ENCODE data around the gene TMEM80. TPM values are rescaled to one million over a fixed set of nuclear protein-coding genes. Genes with fewer than 3 reads are reported as not detected.

The TMEM80 gene
- total and polyA plus RNA-seq, 2 of the 4 experiments (the other 2 are of a cell fraction), result 5.6 to 21.7 TPM

GRCh38 chr11:694563-695287 is 891 bp upstream of the TMEM80 start, which contains the start of gene DEAF1 (continued):
- TF ChIP-seq, protein P1, sequence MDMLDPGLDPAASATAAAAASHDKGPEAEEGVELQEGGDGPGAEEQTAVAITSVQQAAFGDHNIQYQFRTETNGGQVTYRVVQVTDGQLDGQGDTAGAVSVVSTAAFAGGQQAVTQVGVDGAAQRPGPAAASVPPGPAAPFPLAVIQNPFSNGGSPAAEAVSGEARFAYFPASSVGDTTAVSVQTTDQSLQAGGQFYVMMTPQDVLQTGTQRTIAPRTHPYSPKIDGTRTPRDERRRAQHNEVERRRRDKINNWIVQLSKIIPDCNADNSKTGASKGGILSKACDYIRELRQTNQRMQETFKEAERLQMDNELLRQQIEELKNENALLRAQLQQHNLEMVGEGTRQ (IDR thresholded peaks at IDR 0.05; ENCODE audit: low read depth, low read length), result peak; percentile 38; the same call in 1 of the 2 replicates

- H2BK15ac ChIP-seq (ENCODE audit: low read depth, low read length), result no peak overlapping the region; the same call in 2 of the 3 replicates
- H3K14ac ChIP-seq (replicated peaks; ENCODE audit: low read depth, low read length), result peak overlapping the region; percentile 99
- peak overlapping the region; percentile 66 for H3K4me2 ChIP-seq (ENCODE audit: low read depth, low read length)
- WGBS, 2 experiments (ENCODE audit: extremely low coverage in 2 of 2, insufficient read length in 1 of 2), result 0% methylated on average over 13 of the region's 25 CpGs; no CpG with 5 or more reads in 1 of the 2 experiments
- in situ Hi-C loops (cut with MboI; ENCODE audit: low sequenced_read_pairs), result no loop called here
- dilution Hi-C loops (cut with HindIII; ENCODE audit: low sequenced_read_pairs, unreplicated experiment), result no loop called here
- ChIA-PET CTCF (no interaction called here), POLR2A (ENCODE audit: unreplicated experiment) (no interaction called here)
- DNase-seq (no peak), ATAC-seq (ENCODE audit: low read depth) (no peak)
- peaks cover 27 to 68% of the 10 kb centered on the region in 2 experiments for H3K79me1 ChIP-seq (ENCODE audit: low read depth in 1 of 2, low read length in 2 of 2)
- peak overlapping the region; percentile 99 for H3K4ac ChIP-seq (ENCODE audit: low read depth, low read length)
- peaks cover 36% of the 10 kb centered on the region for H3K4me1 ChIP-seq (ENCODE audit: control insufficient read depth, insufficient read depth, low read length)
- H3K9me1 ChIP-seq (ENCODE audit: insufficient read depth, low read length), result peaks cover 29% of the 10 kb centered on the region
- H2BK5ac ChIP-seq (ENCODE audit: low read depth, low read length, poor library complexity, severe bottlenecking), result peak overlapping the region; percentile 100
- no peaks in the 10 kb centered on the region for H3K9me3 ChIP-seq (ENCODE audit: control insufficient read depth, insufficient read depth, low read length)
- H4K5ac ChIP-seq (ENCODE audit: low read depth, low read length), result peak overlapping the region; percentile 92
- peak overlapping the region; percentile 72 to 97 for H4K8ac ChIP-seq (ENCODE audit: low read depth in 2 of 2, low read length in 2 of 2)
- H3K27ac ChIP-seq (ENCODE audit: insufficient read depth, low read length), result peak overlapping the region; percentile 99
- H4K91ac ChIP-seq (ENCODE audit: insufficient read depth, low read depth, low read length), result peak overlapping the region; percentile 91
- peak overlapping the region; percentile 90 for H3K4me3 ChIP-seq (ENCODE audit: insufficient read depth, low read depth, low read length)
- no peak overlapping the region for H2AK5ac ChIP-seq (ENCODE audit: low read depth, low read length)
- peak overlapping the region; percentile 97 for H2BK120ac ChIP-seq (ENCODE audit: low read depth, low read length)
- peak overlapping the region; percentile 98 for H3K9ac ChIP-seq (ENCODE audit: low read depth, low read length)
- peak overlapping the region; percentile 99 for H2AFZ ChIP-seq (replicated peaks; ENCODE audit: low read length, poor library complexity)
- peak overlapping the region; percentile 96 for H3K18ac ChIP-seq (ENCODE audit: low read depth, low read length)
- H3K27me3 ChIP-seq (ENCODE audit: control insufficient read depth, insufficient read depth, low read length), result no peaks in the 10 kb centered on the region
- H3K23ac ChIP-seq (ENCODE audit: low read depth, low read length), result peak overlapping the region; percentile 97
- peaks cover 5% of the 10 kb centered on the region; the same call in 1 of the 2 replicates for H3K36me3 ChIP-seq (ENCODE audit: control insufficient read depth, insufficient read depth, low read length)
- H2AK9ac ChIP-seq (replicated peaks; ENCODE audit: low read depth, low read length, poor library complexity), result peak overlapping the region; percentile 95
- H2BK20ac ChIP-seq (ENCODE audit: low read depth, low read length), result peak overlapping the region; percentile 80; the same call in 1 of the 2 replicates
- BruUV-seq (replicated peaks), result no TSS peak
- intact Hi-C loops (cut with micrococcal nuclease), result loop anchor here (1.0 kb wide), 2 partner anchors 28 to 51 kb away; no protein-coding TSS in a partner anchor
- peak overlapping the region; percentile 99 for H3K56ac ChIP-seq (ENCODE audit: extremely low read depth, insufficient read depth, low read length)
- TF ChIP-seq MAFK (IDR thresholded peaks at IDR 0.05; ENCODE audit: low read depth, low read length) (no peak), RFX5 (IDR thresholded peaks at IDR 0.05; ENCODE audit: low read depth, low read length) (no peak), ELK1 (IDR thresholded peaks at IDR 0.05; ENCODE audit: borderline replicate concordance, low read depth, low read length) (no peak), RCOR1 (IDR thresholded peaks at IDR 0.05; ENCODE audit: insufficient replicate concordance, low read length) (no peak), RAD21 (IDR thresholded peaks at IDR 0.05; ENCODE audit: low read length) (no peak), FOS (IDR thresholded peaks at IDR 0.05; ENCODE audit: low read depth, low read length) (no peak), CHD1 (IDR thresholded peaks at IDR 0.05; ENCODE audit: low read depth, low read length) (no peak)
- TF ChIP-seq, protein P2, sequence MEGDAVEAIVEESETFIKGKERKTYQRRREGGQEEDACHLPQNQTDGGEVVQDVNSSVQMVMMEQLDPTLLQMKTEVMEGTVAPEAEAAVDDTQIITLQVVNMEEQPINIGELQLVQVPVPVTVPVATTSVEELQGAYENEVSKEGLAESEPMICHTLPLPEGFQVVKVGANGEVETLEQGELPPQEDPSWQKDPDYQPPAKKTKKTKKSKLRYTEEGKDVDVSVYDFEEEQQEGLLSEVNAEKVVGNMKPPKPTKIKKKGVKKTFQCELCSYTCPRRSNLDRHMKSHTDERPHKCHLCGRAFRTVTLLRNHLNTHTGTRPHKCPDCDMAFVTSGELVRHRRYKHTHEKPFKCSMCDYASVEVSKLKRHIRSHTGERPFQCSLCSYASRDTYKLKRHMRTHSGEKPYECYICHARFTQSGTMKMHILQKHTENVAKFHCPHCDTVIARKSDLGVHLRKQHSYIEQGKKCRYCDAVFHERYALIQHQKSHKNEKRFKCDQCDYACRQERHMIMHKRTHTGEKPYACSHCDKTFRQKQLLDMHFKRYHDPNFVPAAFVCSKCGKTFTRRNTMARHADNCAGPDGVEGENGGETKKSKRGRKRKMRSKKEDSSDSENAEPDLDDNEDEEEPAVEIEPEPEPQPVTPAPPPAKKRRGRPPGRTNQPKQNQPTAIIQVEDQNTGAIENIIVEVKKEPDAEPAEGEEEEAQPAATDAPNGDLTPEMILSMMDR (conservative IDR thresholded peaks at IDR 0.05; ENCODE audit: low read depth, low read length), result no peak
- H4K20me1 ChIP-seq (ENCODE audit: insufficient read depth, low read length), result peaks cover 43% of the 10 kb centered on the region
These were observed 403 bp upstream of the TMEM80 start for GRCh38 chr11:695288-695537.
